ENCODE measurements around the gene STPG4.

DNA sequence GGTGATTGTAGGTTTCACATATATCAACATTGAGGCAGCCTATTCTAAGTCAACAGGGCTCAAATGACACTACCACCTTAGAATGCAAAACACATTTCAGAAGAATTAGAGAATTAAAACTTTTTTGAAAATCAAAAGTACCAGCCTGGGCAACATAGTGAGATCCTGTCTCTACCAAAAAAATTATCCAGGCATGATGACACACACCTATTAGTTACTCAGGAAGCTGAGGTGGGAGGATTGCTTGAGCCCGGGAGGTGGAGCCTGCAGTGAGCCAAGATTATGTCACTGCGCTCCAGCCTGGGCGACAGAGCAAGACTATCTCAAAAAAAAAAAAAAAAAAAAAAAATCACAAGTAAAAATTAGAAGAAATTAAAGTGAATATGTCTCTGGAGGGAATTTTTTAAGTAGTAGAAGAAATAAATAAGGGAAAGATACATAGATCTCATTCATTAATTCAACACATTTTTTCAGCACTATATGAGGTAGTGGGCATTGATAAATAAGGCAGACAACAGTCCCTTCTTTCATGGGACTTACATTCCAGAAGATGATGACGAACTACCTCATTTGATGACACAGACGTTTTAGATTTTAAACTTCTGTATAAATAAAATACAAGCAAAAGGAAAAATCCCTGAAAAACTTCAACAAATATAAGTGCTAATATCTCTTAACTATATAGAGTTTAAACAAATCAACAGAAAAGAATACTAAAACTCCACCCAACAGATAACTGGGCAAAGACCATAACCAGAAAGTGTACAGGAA, 42.3 kb downstream of the STPG4 start:
- TF ChIP-seq, protein P1, sequence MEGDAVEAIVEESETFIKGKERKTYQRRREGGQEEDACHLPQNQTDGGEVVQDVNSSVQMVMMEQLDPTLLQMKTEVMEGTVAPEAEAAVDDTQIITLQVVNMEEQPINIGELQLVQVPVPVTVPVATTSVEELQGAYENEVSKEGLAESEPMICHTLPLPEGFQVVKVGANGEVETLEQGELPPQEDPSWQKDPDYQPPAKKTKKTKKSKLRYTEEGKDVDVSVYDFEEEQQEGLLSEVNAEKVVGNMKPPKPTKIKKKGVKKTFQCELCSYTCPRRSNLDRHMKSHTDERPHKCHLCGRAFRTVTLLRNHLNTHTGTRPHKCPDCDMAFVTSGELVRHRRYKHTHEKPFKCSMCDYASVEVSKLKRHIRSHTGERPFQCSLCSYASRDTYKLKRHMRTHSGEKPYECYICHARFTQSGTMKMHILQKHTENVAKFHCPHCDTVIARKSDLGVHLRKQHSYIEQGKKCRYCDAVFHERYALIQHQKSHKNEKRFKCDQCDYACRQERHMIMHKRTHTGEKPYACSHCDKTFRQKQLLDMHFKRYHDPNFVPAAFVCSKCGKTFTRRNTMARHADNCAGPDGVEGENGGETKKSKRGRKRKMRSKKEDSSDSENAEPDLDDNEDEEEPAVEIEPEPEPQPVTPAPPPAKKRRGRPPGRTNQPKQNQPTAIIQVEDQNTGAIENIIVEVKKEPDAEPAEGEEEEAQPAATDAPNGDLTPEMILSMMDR (IDR thresholded peaks at IDR 0.05): no peak
- no peak for TF ChIP-seq POLR2A (IDR thresholded peaks at IDR 0.05)
- no peak for TF ChIP-seq POLR2AphosphoS5 (IDR thresholded peaks at IDR 0.05)

Measured in upper lobe of left lung (tissue), 4 donors.